B cell (primary cell): ENCODE data around the gene ARAF.

Source experiments
- EZH2 ChIP-seq: IDR thresholded peaks from 2 replicates; pipeline ENCODE4 v1.6.1; 2012; ENCODE audit warnings: borderline replicate concordance, low read depth, mild to moderate bottlenecking, moderate library complexity, low read length; ENCODE audit not compliant: insufficient read depth, poor library complexity, severe bottlenecking
- TF ChIP-seq, protein P1 (sequence below): fragments of 200-600 bp; IDR thresholded peaks from one replicate; pipeline ENCODE4 v1.8.0; 2022; ENCODE audit warnings: antibody characterized with exemption, mild to moderate bottlenecking

DNA sequence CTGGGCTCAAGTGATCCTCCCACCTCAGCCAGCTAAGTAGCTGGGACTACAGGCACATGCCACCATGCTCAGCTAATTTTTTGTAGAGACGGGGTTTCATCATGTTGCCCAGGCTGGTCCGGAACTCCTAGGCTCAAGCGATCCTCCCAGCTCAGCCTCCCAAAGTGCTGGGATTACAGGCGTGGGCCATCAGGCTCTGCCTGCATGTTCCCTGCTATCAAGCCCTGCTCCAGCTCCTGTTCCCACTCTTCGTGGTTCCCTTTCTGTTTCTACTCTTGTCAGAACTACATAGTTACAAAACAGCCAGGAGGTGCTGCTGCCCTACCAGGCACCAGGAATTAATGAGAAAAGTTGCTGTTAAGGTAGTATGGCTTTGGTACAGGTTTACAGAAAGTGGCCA lies 30.0 kb downstream of the ARAF start:
- TF ChIP-seq, protein P1, sequence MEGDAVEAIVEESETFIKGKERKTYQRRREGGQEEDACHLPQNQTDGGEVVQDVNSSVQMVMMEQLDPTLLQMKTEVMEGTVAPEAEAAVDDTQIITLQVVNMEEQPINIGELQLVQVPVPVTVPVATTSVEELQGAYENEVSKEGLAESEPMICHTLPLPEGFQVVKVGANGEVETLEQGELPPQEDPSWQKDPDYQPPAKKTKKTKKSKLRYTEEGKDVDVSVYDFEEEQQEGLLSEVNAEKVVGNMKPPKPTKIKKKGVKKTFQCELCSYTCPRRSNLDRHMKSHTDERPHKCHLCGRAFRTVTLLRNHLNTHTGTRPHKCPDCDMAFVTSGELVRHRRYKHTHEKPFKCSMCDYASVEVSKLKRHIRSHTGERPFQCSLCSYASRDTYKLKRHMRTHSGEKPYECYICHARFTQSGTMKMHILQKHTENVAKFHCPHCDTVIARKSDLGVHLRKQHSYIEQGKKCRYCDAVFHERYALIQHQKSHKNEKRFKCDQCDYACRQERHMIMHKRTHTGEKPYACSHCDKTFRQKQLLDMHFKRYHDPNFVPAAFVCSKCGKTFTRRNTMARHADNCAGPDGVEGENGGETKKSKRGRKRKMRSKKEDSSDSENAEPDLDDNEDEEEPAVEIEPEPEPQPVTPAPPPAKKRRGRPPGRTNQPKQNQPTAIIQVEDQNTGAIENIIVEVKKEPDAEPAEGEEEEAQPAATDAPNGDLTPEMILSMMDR = no peak
- no peak for TF ChIP-seq EZH2
